SK-MEL-5 (cell line): ENCODE data around the gene ELMOD2. TPM values are rescaled to one million over a fixed set of nuclear protein-coding genes. Genes with fewer than 3 reads are reported as not detected.

Experiments
- DNase-seq: peaks from one replicate; pipeline ENCODE4 v3.0.0-alpha.2; 2016; ENCODE audit warnings: low read depth, low spot score
- in situ Hi-C: cut with HindIII; loops from 2 replicates; pipeline ENCODE4 v1.10.0; 2016; ENCODE audit warnings: low sequenced_read_pairs, high pct_unique_total_duplicates, low pct_unique_long_range_greater_than_20kb
- small RNA-seq, 2 experiments: library from RNA; depleted of rRNA; stranded (forward); fragments of <200 nt; gene quantifications; one replicate each; pipeline ENCODE3, GENCODE V24; 2014
- total RNA-seq: library from RNA; depleted of rRNA; stranded (reverse); fragments of >200 nt; shearing (Covaris generic); gene quantifications from 2 replicates; pipeline ENCODE4 v1.2.3, GENCODE V29; 2014; rRNA removed

ELMOD2 gene
- total RNA-seq, 1 experiment from 2014 or later: 27.0 TPM

GRCh38 chr4:140569307-140569638 is 45.3 kb downstream of the ELMOD2 start:
- no peak for DNase-seq
- in situ Hi-C loops: no loop called here

GRCh38 chr4:140571620-140572019 is 47.7 kb downstream of the ELMOD2 start:
- in situ Hi-C loops: no loop called here
- DNase-seq: no peak

GRCh38 chr4:140575489-140575888 is 51.5 kb downstream of the ELMOD2 start:
- no peak for DNase-seq
- in situ Hi-C loops: no loop called here

GRCh38 chr4:140579278-140579677 is 55.3 kb downstream of the ELMOD2 start:
- in situ Hi-C loops: no loop called here
- DNase-seq: no peak

- in situ Hi-C loops: no loop called here
- DNase-seq: peak; percentile 80
These were observed 57.1 kb downstream of the ELMOD2 start for GRCh38 chr4:140581078-140581477.

GRCh38 chr4:140584439-140584838 is 60.5 kb downstream of the ELMOD2 start:
- no peak for DNase-seq
- in situ Hi-C loops: no loop called here

GRCh38 chr4:140595065-140595464 is 71.1 kb downstream of the ELMOD2 start:
- DNase-seq: peak; percentile 49
- in situ Hi-C loops: no loop called here

- in situ Hi-C loops: no loop called here
- no peak for DNase-seq
These were observed 76.4 kb downstream of the ELMOD2 start for GRCh38 chr4:140600408-140600807.

- DNase-seq: no peak
- in situ Hi-C loops: no loop called here
These were observed 78.7 kb downstream of the ELMOD2 start for GRCh38 chr4:140602714-140603113.

GRCh38 chr4:140603286-140603685 is 79.3 kb downstream of the ELMOD2 start:
- in situ Hi-C loops: no loop called here

More at GRCh38 chr4:140603286-140603685, 79.3 kb downstream of the ELMOD2 start:
- DNase-seq: no peak

Small RNAs within 50 kb of the gene (small RNA-seq; reads per million reads assigned to genes)
- gene AC108019.1 (0 reads per million in 2 experiments), gene RN7SL152P (0 to 0.05 reads per million in 2 experiments)

Other genes starting within 250 kb of the ELMOD2 start
- 45.9 and 50.7 TPM in 2 replicates for gene SCOC, start 150.5 kb upstream of the ELMOD2 start, total RNA-seq
- gene CLGN, start 96.5 kb upstream of the ELMOD2 start, total RNA-seq: 0.08 and 0.21 TPM in 2 replicates
- not detected in 2 replicates for gene MGAT4D, start 25.9 kb upstream of the ELMOD2 start, total RNA-seq
- gene UCP1, start 44.8 kb downstream of the ELMOD2 start, total RNA-seq: not detected in 2 replicates
- gene TBC1D9, start 232.2 kb downstream of the ELMOD2 start, total RNA-seq: 9.6 and 9.7 TPM in 2 replicates